AG09309 (cell line): ENCODE data around the gene CDKN2B-AS1.

Experiments
- DNase-seq: peaks from one replicate; pipeline ENCODE4 v3.0.0-alpha.2; 2010; ENCODE audit warnings: low read depth
- H3K4me3 ChIP-seq: 2 replicates; pipeline ENCODE4 v1.5.1; 2011; ENCODE audit warnings: mild to moderate bottlenecking, low read depth, low read length, moderate library complexity; ENCODE audit not compliant: control insufficient read depth
- TF ChIP-seq, protein P1 (sequence below): IDR thresholded peaks from 2 replicates; pipeline ENCODE4 v1.5.1; 2011; ENCODE audit warnings: mild to moderate bottlenecking, low read depth, low read length, inconsistent platforms; ENCODE audit not compliant: insufficient read depth, control insufficient read depth; ENCODE audit errors: missing control alignments

CDKN2B-AS1 gene

DNA sequence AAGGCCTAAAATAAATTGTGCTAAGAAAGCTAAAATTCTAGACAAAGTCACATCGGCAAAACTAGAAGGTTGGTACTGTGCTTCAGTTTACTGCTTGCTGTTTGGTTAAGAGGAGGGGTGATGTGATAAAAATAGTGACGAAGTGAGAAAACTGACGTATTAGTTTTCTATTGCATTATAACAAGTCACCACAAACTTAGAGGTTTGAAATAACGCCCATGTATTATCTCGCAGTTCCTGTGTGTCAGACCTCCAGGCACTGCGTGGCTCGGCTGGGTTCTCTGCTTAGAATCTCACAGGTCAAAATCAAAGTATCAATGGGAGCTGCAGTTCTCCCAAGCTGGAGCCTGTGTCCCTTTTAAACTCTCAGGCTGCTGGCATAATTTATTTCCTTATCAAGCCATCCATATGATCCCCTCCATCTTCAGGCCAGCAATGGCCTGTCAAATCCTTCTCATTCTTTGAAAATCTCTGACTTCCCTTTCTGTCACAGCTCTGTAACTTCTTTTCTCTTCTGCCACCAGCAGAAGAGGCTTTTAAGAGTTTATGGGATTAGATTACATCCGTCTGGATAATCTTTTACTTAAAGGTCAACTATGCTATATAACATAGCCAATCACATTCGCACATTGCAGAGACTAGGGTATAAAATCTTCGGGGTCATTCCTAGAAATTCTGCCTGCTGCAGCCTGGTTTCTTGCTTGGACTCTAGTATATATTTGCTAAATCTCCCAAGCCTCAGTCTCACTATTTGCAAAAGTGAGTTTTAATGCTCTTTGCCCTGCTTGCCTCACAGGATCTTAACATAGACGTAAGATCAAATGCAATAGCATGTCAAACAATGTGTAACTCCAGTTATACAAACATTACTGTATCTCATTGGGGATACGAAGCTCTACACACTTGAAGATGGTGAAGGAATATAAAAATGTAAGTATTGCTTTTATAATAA, 118.6 kb downstream of the CDKN2B-AS1 start:
- TF ChIP-seq, protein P1, sequence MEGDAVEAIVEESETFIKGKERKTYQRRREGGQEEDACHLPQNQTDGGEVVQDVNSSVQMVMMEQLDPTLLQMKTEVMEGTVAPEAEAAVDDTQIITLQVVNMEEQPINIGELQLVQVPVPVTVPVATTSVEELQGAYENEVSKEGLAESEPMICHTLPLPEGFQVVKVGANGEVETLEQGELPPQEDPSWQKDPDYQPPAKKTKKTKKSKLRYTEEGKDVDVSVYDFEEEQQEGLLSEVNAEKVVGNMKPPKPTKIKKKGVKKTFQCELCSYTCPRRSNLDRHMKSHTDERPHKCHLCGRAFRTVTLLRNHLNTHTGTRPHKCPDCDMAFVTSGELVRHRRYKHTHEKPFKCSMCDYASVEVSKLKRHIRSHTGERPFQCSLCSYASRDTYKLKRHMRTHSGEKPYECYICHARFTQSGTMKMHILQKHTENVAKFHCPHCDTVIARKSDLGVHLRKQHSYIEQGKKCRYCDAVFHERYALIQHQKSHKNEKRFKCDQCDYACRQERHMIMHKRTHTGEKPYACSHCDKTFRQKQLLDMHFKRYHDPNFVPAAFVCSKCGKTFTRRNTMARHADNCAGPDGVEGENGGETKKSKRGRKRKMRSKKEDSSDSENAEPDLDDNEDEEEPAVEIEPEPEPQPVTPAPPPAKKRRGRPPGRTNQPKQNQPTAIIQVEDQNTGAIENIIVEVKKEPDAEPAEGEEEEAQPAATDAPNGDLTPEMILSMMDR: no peak
- no peak for DNase-seq

DNA sequence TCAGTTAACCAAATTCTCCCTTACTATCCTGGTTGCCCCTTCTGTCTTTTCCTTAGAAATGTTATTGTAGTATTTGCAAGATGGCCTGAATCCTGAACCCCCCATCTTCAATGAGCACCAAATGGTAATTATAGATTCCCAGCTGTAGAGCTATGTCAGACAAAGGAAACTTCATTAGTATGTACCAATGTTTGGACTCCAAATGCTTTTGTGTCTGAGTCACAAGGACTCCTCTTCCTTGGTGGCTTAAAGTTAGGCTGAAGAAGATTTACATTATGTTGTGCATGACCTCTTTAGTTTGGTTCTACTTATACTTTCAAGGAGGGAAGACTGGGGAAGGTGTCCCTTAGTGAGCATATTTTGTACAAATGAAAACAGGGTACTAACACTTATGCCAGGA, 120.4 kb downstream of the CDKN2B-AS1 start:
- TF ChIP-seq, protein P1: no peak
- H3K4me3 ChIP-seq: no peak overlapping the region
- DNase-seq: no peak

More for the DNA sequence above, 118.6 kb downstream of the CDKN2B-AS1 start:
- no peak overlapping the region for H3K4me3 ChIP-seq

DNA sequence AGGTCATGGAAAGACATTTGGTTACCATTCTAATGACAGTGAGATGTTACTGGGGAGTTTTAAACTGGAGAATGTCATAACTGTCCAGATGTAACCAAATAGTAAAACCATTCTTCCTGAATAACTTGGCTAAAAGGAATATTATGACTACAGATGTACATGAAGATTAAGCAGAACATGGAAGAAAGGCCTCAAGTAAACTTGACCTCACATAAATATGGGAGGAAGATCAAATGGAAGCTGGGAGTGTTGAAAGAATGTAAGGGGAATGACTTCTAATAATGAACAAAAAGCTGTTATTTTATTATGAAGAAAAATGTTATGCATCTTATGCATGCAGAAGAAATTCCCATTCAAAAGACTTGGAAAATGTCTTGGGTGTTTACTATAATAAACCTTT, 122.2 kb downstream of the CDKN2B-AS1 start:
- DNase-seq: no peak
- TF ChIP-seq, protein P1: no peak

DNA sequence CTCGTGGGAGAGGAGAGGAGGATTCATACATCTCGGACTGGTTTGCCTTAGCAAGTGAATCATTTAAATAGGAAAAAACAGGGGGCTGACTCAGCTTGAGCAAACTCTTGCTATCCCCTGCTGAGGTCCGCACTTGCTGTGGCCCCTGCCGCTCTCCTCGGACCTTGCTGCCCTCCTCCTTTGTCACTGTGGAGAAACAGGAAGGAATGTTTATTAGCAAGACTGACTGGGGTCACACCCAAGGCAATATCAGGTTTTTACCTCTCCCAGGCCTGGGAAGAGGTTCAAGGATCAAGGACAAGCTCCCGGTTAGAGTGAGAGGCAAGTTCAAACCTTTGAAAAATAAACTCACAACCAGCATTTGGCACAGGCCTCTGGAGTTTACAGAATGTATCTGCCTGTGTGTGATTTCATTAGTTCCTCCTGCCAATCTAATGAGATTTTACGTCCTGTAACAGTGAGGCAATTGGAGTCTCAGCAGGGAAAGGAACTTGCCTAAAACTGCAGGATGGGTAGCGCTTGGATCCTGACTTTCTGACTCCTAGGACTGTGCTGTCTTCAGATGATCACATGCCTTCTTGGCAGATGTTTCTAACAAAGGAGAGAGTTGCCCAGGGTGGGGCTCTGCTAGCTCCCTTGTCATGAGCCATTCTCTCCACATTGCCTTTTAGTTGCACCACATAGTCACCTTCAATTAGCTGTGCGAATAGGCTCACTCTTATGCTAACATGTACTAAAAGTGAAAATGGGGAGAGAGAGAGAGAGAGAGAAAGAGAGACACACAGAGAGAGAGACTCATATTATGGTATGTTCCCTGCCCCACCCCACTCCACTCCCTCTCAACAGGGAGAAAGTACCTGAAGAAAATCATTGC, 123.2 kb downstream of the CDKN2B-AS1 start:
- DNase-seq: no peak
- TF ChIP-seq, protein P1: no peak
- no peak overlapping the region for H3K4me3 ChIP-seq

More for the DNA sequence above, 122.2 kb downstream of the CDKN2B-AS1 start:
- no peak overlapping the region for H3K4me3 ChIP-seq

DNA sequence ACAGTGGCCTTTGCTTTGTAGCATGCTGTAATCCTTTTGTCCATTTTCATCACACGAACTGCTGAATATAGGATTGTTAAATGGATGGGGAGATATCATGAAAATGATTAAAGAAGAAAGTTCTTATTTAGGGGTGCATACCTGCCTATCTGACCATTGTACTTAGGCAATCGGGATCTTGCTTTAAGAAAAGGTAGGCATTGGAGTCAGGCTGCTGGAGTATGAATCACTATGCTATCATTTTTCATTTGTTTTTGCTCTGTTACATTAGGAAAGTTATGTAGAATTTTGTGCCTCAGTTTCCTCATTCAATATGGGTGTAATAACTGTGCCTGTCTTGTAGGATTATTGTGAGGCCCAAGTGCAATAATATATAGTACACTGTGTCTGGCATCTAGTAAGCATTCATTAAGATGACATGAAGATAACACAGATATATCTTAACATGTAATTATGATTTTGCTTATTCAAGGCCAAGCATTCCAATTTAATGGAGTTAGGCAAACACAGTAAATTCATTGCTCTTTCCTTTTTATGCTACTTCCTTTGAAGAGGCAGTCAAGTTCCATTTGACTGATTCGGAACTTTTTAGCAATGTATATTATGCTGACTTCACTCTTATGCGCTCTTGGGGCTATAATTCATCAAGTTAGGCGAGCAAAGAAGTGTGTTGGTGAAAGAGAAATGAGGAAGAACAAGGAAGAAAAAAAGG, 124.4 kb downstream of the CDKN2B-AS1 start:
- DNase-seq: no peak
- no peak overlapping the region for H3K4me3 ChIP-seq
- TF ChIP-seq, protein P1: no peak
